GM10847 (cell line): ENCODE results near the gene MOB3B.

Experiments used
- POLR2A ChIP-seq: IDR thresholded peaks from 2 replicates; pipeline ENCODE4 v1.6.1; 2011; ENCODE audit not compliant: insufficient read length; ENCODE audit errors: extremely low read depth

The MOB3B gene

GRCh38 chr9:27504259-27504658 is 25.4 kb downstream of the MOB3B start:
- TF ChIP-seq POLR2A = no peak

GRCh38 chr9:27503623-27504022 is 26.0 kb downstream of the MOB3B start:
- no peak for TF ChIP-seq POLR2A

DNA sequence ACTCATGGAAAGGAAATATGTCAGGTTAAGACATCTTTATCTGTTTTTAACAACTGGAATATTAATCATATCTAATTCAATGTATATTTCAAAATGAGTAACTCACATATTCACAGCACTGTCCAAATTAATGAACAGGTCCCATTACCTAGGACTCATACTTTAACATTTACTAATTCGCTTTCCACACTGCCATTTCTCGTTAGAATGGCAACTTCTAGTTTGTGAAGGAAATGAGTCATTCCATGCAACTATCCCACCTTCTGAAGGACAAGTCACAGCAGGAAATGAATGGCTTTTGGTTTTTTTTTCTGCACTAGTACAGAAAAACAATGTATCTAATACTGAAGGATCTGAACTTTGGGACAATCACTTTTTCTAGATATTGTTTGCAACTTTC is 30.2 kb downstream of the MOB3B start:
- no peak for TF ChIP-seq POLR2A

DNA sequence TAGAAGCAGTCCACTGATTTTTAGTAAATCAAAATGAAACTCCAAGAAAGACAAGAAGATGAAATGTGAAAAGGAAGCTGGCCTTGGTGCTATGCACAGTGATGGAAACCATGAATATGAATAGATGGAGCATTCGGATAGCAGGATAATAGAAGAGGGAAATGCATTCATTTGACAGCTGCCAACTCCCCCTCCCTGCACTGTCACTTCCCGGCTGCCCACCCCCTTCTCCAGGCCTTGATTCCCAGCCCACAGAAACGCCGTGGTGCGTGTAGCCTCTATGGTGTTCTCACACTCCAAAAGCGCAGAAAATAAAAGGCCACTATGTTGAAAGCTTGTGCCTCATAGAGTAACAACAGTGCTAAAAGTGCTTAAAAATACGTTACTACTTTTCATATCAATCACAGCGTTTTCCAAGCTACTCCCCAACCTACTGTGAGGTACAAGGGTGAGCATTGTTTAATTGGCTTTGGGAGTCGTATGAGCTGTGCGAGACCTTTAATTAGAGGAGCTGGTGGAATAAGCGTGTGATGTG is 31.7 kb downstream of the MOB3B start:
- no peak for TF ChIP-seq POLR2A

DNA sequence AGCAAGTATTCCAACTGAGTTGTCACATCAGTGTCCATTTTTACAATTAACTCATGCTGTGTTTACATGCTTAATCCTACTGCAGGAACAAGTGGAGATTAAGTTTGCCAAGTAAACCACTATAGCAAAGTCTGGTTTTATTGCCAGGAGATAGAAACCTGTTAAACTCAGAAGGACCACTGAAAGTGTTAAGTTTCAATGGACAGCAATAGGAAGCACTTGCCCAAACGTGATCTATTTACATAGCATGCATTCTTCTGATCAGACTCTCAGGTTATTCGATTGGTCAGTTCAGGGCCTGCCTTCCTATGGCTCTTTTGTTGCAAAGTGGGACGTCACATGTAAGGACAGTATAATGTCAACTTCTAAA is 33.5 kb downstream of the MOB3B start:
- TF ChIP-seq POLR2A = no peak

DNA sequence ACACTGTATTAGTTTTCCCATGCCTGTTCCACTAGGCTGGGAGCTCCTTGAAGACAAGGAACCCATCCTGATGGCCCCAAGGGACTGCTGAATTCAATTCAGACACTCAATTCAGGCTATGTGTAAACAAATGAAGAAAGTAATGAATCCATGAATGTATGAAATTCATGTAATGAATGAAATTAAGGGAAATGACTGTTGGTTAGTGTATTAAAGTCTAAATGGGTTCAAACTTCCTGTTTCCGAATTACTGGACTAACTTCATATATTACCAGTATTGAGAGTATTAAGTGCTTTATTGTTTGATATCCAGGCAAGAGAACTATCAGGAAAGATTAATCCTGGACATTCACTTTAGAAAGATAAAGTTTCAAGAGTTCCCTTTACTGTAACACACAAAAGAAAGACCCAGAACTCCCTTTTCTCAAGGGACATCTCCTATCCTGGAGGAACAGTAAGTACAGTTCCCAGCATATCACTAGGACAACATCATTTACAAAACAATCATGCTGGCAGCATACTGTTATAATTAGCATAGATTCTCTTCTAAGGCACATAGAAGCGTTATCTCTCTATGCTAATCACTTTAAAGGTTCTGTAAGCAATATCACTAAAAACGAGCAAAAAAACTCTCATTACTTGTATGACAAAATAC is 34.0 kb downstream of the MOB3B start:
- TF ChIP-seq POLR2A = no peak

DNA sequence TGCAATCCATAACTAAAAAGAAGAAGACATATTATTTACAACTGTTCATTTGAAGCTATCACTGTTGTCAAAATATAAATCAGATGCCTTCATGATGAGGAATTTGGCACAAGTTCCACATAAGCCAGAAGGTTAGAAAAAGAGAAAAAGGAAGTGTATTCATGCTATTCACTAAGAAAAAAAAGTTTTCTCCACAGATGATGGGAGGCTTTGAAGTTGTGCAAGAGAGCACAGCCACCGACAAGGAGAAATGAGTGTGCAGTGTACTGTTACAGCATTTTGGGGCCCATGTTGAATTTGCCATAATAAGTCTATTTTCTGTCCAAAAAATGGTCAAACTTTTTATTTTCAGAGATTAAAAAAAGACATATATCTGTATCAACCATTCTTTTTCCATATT is 38.5 kb downstream of the MOB3B start:
- no peak for TF ChIP-seq POLR2A

DNA sequence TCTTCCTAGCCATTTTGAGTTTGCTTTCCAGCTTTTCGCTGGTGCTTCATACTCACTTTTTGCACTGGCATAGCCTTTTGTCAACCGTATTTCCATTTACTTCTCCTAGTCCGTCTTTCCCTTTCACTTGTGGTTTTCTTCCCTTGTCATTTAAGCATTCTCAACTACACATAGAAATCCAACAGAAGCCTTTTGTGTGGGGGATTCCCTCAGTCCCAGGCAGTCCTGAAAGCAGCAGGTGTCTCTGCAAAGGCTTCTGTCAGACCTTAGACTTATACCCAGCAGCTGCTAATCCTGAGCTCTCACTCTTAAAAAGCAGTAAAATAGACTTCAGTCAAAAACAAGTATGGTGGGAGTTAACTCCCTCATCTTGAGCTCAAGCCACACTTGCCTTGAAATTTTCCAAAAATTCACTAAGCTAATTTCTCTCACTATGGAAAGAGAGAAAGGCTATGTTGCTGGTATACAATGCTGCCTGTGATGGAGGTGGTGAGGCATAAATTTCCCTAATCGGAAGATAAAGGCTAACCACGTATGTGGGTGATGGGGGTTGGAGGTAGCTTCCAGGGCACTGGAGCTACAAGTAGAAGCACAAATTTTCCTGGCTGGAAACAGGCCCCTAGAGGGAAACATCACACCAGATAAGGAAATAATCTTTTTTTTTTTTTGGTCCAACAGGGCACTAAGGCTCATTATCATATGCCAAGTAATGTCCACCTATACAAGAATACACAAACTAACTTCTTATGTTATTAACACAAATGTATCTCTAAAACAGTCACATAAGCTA is 40.3 kb downstream of the MOB3B start:
- TF ChIP-seq POLR2A = no peak

- TF ChIP-seq POLR2A = no peak
These were observed 41.7 kb downstream of the MOB3B start for GRCh38 chr9:27487927-27488326.

GRCh38 chr9:27487128-27487640 is 42.4 kb downstream of the MOB3B start:
- no peak for TF ChIP-seq POLR2A

DNA sequence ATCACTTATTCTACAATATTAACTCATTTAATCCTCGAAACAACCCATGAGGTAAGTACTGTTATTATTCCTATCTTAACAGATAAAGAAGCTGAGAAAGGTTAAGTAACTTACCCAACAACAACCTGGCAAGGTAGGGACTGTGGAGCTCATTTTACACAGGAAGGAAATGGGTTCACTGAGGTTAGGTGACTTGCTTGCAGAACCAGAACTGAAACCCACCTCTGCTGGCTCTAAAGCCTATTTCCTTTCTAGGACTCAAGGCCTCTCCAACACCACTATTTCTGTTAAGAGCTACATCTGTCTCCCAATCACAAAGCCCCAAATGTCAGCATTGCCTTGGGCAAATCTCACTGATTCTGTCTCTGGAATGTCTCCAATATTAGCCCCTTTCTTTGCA is 44.5 kb downstream of the MOB3B start:
- no peak for TF ChIP-seq POLR2A

DNA sequence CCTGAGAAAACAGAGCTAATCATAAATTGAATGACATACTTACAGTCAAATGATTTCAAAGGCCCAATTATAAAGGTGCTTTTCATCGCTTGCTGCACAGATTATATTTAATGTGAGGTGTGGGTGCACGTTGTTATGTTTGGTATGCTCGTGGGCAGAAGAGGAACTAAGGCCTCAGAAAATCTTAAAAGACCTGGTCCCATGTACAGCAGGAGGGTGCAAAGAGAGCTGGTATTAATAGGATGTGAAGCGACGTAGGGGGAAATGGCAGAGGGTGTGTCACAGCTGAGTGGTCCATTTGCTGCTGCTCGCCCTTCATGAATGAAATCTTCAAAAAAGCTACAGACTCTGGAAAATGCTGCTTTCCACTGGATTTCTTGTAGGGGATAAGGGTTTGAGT is 46.0 kb downstream of the MOB3B start:
- no peak for TF ChIP-seq POLR2A

GRCh38 chr9:27482709-27483108 is 46.9 kb downstream of the MOB3B start:
- no peak for TF ChIP-seq POLR2A

- TF ChIP-seq POLR2A = no peak
These were observed 51.3 kb downstream of the MOB3B start for GRCh38 chr9:27478322-27478721.

- no peak for TF ChIP-seq POLR2A
These were observed 52.6 kb downstream of the MOB3B start for GRCh38 chr9:27476870-27477515.
